Measurements from ENCODE around the gene CLN3. TPM values are rescaled to one million over a fixed set of nuclear protein-coding genes. Genes with fewer than 3 reads are reported as not detected.

CLN3 gene
- total and polyA plus RNA-seq, 2 of the 13 experiments (the other 11 are each of a cell fraction or from before 2014, with no cell fraction given) = 23.4 to 46.8 TPM

DNA sequence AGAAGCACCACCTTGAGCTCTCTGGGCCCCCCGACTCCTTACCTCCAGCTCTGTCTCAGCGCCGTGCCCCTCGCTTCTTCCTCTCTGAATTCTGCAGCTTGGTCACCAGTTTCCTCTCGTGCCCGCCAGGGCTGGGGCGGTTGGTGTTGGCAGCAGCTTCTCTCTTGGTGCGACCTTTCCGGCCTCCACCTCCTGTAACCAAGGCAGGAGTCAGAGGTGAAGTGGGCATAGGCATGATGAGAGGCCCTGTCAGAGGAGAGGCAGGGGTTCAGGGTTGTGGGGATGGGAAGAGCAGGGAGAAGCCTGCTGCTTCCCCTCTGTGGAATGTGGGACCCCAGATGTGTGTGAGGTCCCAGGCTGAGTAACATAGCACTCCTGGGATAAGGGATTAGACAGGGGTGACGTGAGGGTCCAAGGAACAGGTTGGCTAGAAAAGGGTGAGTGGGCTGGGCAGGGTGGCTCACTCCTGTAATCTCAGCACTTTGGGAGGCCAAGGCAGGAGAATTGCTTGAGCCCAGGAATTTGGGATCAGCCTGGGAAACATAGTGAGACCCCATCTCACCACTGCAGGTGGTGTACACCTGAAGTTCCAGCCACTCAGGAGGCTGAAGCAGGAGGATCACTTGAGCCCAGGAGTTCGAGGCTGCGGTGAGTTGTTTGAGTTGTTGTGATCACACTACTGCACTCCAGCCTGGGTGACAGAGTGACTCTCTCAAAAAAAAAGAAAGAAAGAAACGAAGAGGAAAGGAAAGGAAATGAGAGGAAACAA is 46.3 kb upstream of the CLN3 start (continued):
- TF ChIP-seq, protein P1, sequence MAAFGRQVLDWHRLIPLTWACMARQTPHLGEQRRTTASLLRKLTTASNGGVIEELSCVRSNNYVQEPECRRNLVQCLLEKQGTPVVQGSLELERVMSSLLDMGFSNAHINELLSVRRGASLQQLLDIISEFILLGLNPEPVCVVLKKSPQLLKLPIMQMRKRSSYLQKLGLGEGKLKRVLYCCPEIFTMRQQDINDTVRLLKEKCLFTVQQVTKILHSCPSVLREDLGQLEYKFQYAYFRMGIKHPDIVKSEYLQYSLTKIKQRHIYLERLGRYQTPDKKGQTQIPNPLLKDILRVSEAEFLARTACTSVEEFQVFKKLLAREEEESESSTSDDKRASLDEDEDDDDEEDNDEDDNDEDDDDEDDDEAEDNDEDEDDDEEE (CRISPR knock-in tag; IDR thresholded peaks at IDR 0.05) = no peak
- TF ChIP-seq MED13 (CRISPR knock-in tag; IDR thresholded peaks at IDR 0.05) (no peak), ZNF350 (CRISPR knock-in tag; IDR thresholded peaks at IDR 0.05; ENCODE audit: borderline replicate concordance, low read depth) (no peak), RFX5 (IDR thresholded peaks at IDR 0.05; ENCODE audit: low read depth, low read length) (no peak), ZNF224 (CRISPR knock-in tag; IDR thresholded peaks at IDR 0.05) (no peak), ZNF567 (CRISPR knock-in tag; IDR thresholded peaks at IDR 0.05; ENCODE audit: borderline replicate concordance) (no peak), CBX5 (CRISPR knock-in tag; IDR thresholded peaks at IDR 0.05; ENCODE audit: borderline replicate concordance) (no peak), ZNF598 (CRISPR knock-in tag; IDR thresholded peaks at IDR 0.05; ENCODE audit: borderline replicate concordance) (peak; percentile 58; the same call in 1 of the 2 replicates), ZNF354B (CRISPR knock-in tag; IDR thresholded peaks at IDR 0.05) (no peak), ARNT (IDR thresholded peaks at IDR 0.05) (no peak), HDAC6 (IDR thresholded peaks at IDR 0.05; ENCODE audit: low read depth, low read length) (no peak), ZNF205 (CRISPR knock-in tag; IDR thresholded peaks at IDR 0.05) (no peak), ZNF792 (CRISPR knock-in tag; IDR thresholded peaks at IDR 0.05) (no peak), HMG20A (CRISPR knock-in tag; IDR thresholded peaks at IDR 0.05; ENCODE audit: borderline replicate concordance) (no peak)
- TF ChIP-seq, protein P2, sequence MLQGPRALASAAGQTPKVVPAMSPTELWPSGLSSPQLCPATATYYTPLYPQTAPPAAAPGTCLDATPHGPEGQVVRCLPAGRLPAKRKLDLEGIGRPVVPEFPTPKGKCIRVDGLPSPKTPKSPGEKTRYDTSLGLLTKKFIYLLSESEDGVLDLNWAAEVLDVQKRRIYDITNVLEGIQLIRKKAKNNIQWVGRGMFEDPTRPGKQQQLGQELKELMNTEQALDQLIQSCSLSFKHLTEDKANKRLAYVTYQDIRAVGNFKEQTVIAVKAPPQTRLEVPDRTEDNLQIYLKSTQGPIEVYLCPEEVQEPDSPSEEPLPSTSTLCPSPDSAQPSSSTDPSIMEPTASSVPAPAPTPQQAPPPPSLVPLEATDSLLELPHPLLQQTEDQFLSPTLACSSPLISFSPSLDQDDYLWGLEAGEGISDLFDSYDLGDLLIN (CRISPR knock-in tag; IDR thresholded peaks at IDR 0.05; ENCODE audit: borderline replicate concordance) = no peak
- TF ChIP-seq, protein P3, sequence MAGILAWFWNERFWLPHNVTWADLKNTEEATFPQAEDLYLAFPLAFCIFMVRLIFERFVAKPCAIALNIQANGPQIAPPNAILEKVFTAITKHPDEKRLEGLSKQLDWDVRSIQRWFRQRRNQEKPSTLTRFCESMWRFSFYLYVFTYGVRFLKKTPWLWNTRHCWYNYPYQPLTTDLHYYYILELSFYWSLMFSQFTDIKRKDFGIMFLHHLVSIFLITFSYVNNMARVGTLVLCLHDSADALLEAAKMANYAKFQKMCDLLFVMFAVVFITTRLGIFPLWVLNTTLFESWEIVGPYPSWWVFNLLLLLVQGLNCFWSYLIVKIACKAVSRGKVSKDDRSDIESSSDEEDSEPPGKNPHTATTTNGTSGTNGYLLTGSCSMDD (CRISPR knock-in tag; IDR thresholded peaks at IDR 0.05) = no peak
- TF ChIP-seq, protein P4, sequence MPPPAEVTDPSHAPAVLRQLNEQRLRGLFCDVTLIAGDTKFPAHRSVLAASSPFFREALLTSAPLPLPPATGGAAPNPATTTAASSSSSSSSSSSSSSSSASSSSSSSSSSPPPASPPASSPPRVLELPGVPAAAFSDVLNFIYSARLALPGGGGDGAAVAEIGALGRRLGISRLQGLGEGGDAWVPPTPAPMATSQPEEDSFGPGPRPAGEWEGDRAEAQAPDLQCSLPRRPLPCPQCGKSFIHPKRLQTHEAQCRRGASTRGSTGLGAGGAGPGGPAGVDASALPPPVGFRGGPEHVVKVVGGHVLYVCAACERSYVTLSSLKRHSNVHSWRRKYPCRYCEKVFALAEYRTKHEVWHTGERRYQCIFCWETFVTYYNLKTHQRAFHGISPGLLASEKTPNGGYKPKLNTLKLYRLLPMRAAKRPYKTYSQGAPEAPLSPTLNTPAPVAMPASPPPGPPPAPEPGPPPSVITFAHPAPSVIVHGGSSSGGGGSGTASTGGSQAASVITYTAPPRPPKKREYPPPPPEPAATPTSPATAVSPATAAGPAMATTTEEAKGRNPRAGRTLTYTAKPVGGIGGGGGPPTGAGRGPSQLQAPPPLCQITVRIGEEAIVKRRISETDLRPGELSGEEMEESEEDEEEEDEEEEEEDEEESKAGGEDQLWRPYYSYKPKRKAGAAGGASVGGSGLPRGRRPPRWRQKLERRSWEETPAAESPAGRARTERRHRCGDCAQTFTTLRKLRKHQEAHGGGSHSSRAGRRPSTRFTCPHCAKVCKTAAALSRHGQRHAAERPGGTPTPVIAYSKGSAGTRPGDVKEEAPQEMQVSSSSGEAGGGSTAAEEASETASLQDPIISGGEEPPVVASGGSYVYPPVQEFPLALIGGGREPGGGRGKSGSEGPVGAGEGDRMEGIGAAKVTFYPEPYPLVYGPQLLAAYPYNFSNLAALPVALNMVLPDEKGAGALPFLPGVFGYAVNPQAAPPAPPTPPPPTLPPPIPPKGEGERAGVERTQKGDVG (CRISPR knock-in tag; IDR thresholded peaks at IDR 0.05; ENCODE audit: borderline replicate concordance) = no peak
- TF ChIP-seq, protein P5, sequence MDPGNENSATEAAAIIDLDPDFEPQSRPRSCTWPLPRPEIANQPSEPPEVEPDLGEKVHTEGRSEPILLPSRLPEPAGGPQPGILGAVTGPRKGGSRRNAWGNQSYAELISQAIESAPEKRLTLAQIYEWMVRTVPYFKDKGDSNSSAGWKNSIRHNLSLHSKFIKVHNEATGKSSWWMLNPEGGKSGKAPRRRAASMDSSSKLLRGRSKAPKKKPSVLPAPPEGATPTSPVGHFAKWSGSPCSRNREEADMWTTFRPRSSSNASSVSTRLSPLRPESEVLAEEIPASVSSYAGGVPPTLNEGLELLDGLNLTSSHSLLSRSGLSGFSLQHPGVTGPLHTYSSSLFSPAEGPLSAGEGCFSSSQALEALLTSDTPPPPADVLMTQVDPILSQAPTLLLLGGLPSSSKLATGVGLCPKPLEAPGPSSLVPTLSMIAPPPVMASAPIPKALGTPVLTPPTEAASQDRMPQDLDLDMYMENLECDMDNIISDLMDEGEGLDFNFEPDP (CRISPR knock-in tag; conservative IDR thresholded peaks at IDR 0.05) = no peak
- TF ChIP-seq, protein P6, sequence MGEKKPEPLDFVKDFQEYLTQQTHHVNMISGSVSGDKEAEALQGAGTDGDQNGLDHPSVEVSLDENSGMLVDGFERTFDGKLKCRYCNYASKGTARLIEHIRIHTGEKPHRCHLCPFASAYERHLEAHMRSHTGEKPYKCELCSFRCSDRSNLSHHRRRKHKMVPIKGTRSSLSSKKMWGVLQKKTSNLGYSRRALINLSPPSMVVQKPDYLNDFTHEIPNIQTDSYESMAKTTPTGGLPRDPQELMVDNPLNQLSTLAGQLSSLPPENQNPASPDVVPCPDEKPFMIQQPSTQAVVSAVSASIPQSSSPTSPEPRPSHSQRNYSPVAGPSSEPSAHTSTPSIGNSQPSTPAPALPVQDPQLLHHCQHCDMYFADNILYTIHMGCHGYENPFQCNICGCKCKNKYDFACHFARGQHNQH (CRISPR knock-in tag; IDR thresholded peaks at IDR 0.05) = no peak
- TF ChIP-seq, protein P7, sequence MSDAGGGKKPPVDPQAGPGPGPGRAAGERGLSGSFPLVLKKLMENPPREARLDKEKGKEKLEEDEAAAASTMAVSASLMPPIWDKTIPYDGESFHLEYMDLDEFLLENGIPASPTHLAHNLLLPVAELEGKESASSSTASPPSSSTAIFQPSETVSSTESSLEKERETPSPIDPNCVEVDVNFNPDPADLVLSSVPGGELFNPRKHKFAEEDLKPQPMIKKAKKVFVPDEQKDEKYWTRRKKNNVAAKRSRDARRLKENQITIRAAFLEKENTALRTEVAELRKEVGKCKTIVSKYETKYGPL (CRISPR knock-in tag; IDR thresholded peaks at IDR 0.05) = no peak

All from HepG2 (cell line).